ENCODE measurements around the gene EIPR1.

Gene EIPR1

GRCh38 chr2:3147651-3148530 is 229.7 kb downstream of the EIPR1 start:
- DNase-seq (ENCODE audit: low read depth): no peak

DNA sequence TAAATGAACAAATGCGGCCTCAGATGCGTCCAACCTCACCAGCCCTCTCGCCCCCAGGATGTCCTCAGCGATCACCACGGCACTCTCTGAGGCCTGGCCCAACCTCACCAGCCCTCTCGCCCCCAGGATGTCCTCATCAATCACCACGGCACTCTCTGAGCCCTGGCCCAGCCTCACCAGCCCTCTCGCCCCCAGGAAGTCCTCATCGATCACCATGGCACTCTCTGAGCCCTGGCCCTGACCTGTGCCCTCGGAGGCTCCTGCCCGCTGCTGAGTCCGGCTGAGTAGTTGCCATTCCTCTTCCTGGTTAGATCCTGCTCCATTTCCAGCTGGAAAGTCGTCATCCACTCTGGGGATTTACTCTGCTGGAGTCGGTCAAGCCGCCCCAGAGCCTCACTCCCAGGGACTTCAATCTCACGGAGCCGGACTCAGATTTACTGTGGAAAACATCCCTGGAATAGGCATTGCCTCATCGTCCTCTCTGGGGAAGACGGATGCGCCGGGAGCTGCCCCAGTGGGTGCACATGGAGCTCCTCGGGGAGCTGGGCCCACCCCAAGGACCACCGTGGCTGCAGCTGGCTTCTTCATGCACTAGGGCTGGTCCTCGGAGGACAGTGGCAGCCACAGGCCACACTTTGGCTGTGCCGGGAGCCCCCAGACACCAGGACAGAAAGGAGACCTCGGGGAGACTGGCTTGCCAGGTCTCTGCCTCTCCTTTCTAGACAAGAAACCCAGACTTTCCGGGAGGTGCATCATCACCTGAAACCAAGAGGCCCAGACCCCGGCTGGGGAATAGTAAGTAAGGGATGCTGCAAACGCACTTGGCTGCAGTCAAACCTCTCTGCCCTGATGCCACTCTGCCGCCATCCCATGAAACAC is 230.6 kb downstream of the EIPR1 start:
- DNase-seq (ENCODE audit: low read depth): no peak

DNA sequence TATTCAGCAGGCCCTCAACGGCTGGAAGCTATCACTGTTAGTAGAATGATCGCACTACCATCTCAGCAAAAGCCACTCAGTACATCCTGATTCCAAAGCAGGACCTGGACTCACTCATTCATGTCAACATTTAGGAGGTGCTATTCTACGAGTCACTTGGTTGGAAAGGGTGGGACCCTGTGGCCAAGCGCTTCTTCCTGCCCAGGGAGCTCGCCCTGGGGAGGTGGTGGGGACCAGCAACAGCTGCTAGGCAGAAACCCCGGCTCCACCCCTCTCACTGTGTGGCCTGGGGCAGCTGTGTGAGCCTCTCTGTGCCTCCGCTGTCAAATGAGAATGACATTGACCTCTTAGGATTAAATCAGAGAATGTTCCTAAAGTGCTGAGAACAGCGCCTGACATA is 231.4 kb downstream of the EIPR1 start:
- DNase-seq (ENCODE audit: low read depth): no peak

DNA sequence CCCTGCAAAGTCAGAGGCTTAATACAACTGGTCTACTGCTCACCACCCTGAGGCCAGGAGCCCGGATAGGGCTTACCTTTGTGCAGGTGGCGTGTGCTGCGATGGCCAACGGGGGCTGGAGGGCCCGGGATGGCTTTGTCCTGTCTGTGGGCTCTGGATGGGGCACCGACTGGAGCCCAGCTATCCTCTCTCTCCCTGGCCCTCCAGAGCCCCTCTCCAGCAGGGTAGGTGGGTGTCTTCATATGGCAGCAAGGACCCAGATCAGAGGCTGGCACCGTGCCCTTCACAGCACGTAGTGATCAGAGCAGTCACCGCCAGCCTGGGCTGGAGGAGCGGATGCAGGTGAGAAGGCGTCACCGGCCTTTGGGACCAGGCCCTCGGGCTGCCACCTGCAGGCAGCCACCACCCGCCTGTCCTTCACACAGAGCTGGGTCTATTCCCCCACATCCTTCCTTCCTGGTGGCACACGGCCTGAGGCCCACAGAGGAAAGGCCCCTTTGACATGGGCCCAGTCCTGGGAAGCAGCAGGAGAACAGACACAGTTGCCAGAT is 232.1 kb downstream of the EIPR1 start:
- DNase-seq (ENCODE audit: low read depth): no peak

DNA sequence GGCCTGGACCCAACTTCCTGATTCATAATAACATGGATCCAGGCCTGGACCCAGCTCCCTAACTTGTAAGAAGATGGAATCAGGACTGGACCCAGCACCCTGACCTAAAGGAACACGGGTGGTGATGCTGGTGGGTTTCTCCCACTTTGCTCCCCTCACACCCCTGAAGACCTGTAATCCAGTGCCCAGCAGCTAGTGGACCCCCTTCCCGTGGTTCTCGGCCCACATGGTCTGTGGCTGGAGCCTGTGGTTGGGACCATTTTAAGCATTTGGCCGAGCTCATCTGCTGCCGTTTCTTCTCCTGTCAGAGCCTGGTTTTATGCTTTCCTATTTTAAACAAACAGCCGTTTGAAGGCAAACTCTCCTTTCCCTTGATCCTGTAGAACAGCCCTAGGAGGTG is 232.8 kb downstream of the EIPR1 start:
- DNase-seq (ENCODE audit: low read depth): no peak

GRCh38 chr2:3143602-3144001 is 234.0 kb downstream of the EIPR1 start:
- no peak for DNase-seq (ENCODE audit: low read depth)

DNA sequence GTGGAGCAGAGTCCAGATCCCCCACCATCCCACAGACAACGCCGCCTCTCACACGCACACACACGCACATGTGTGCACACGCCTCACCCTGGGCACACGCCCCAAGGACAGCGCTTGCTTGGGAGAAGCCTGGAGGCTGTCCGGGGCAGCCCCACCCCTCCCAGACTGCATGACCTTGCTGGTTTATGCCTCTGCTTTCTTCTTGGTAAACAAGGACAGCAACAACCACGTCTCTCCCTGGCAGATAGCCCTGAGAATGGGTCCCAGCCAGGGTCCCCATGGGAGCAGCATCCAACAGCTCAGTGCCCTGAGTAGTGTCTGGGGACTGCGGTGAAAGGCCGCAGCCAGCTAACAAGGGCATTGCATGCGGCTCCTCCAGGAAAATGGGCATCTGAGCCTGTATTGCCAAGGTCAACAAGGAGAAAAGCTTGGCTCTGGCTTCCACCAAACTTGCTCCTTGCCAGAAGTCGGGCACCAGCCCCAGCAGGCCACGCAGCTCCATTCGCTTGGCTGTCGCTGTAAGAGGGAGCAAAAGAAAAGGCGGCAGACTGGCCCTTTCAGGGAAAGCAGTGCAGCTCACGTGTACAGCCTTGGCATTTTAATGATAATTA is 234.6 kb downstream of the EIPR1 start:
- no peak for DNase-seq (ENCODE audit: low read depth)

- DNase-seq (ENCODE audit: low read depth): no peak
Observed at GRCh38 chr2:3142210-3142609, 235.4 kb downstream of the EIPR1 start.

GRCh38 chr2:3141696-3142095 is 235.9 kb downstream of the EIPR1 start:
- DNase-seq (ENCODE audit: low read depth): no peak

DNA sequence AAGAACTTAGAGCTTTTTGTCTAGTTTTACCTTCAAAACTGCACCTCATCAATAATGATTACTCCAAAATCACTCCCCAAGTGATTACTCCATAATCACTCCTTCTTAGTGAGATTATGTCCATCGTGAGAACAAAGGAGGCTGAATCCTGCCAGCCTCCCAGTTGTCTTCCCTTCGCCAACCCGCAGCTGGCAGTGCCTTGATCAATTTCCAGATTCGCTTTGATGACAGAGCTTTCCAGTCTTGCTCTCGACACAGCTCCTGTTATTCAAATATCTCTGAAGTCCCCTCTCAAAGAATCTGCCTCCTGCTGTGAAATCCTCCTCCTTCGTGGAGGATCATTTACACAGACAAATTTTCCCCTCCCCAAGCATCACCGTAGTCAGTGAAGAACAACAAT is 237.7 kb downstream of the EIPR1 start:
- no peak for DNase-seq (ENCODE audit: low read depth)

Data from fibroblast of the conjunctiva (primary cell).